Measurements from ENCODE around the gene CREB5. TPM values are rescaled to one million over a fixed set of nuclear protein-coding genes. Genes with fewer than 3 reads are reported as not detected.

Gene CREB5
- total RNA-seq, 1 experiment from 2014 or later, result 1.3 TPM

- TF ChIP-seq RELA (CRISPR knock-in tag; IDR thresholded peaks at IDR 0.05; ENCODE audit: borderline replicate concordance), result no peak
Measured at GRCh38 chr7:28433699-28434219, 21.4 kb downstream of the CREB5 start (continued).

DNA sequence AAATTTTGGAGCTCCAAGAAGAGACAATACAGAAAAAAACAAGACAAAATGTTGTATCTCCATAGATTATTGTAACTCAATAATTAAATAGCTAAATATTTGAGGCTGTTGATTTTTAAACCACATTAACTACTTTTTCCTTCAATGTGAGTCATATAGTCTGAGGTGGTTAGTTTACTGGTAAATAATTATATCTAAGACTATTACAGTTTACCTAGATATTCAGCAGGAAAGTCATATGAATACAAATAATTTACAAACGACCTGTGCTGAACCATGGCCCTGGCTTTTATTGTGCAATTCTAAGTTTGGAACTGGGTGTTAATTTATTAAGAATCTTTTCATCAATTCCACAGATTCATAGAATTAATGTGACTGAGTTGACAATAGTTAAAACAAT is 22.2 kb downstream of the CREB5 start:
- Mint-ChIP-seq H3K9me3 (no peaks in the 10 kb centered on the region), H3K27me3 (ENCODE audit: low read depth) (no peaks in the 10 kb centered on the region), H3K36me3 (no peaks in the 10 kb centered on the region), H3K4me3 (no peak overlapping the region), H3K27ac (no peak overlapping the region), H3K4me1 (peaks cover 60% of the 10 kb centered on the region)
- TF ChIP-seq GRHL2 (CRISPR knock-in tag; IDR thresholded peaks at IDR 0.05; ENCODE audit: insufficient replicate concordance, severe bottlenecking) (no peak), RORB (CRISPR knock-in tag; IDR thresholded peaks at IDR 0.05) (no peak), ZNF423 (CRISPR knock-in tag; IDR thresholded peaks at IDR 0.05) (no peak), ZNF416 (CRISPR knock-in tag; IDR thresholded peaks at IDR 0.05) (no peak), JUN (CRISPR knock-in tag; IDR thresholded peaks at IDR 0.05) (no peak), MYBL2 (CRISPR knock-in tag; IDR thresholded peaks at IDR 0.05) (no peak), GTF2I (CRISPR knock-in tag; conservative IDR thresholded peaks at IDR 0.05) (no peak), OVOL2 (CRISPR knock-in tag; IDR thresholded peaks at IDR 0.05; ENCODE audit: borderline replicate concordance) (no peak)
- TF ChIP-seq, protein P1, sequence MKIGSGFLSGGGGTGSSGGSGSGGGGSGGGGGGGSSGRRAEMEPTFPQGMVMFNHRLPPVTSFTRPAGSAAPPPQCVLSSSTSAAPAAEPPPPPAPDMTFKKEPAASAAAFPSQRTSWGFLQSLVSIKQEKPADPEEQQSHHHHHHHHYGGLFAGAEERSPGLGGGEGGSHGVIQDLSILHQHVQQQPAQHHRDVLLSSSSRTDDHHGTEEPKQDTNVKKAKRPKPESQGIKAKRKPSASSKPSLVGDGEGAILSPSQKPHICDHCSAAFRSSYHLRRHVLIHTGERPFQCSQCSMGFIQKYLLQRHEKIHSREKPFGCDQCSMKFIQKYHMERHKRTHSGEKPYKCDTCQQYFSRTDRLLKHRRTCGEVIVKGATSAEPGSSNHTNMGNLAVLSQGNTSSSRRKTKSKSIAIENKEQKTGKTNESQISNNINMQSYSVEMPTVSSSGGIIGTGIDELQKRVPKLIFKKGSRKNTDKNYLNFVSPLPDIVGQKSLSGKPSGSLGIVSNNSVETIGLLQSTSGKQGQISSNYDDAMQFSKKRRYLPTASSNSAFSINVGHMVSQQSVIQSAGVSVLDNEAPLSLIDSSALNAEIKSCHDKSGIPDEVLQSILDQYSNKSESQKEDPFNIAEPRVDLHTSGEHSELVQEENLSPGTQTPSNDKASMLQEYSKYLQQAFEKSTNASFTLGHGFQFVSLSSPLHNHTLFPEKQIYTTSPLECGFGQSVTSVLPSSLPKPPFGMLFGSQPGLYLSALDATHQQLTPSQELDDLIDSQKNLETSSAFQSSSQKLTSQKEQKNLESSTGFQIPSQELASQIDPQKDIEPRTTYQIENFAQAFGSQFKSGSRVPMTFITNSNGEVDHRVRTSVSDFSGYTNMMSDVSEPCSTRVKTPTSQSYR (CRISPR knock-in tag; IDR thresholded peaks at IDR 0.05), result no peak
- no peak for ATAC-seq
- ChIA-PET POLR2A (no interaction called here), CTCF (interaction anchor here (0.7 to 1.7 kb wide), 11 partner anchors 22 to 373 kb away, joined by 3 to 8 read pairs (median 4); partner anchors contain the start of gene CREB5)
- DNase-seq (ENCODE audit: low spot score), result no peak

DNA sequence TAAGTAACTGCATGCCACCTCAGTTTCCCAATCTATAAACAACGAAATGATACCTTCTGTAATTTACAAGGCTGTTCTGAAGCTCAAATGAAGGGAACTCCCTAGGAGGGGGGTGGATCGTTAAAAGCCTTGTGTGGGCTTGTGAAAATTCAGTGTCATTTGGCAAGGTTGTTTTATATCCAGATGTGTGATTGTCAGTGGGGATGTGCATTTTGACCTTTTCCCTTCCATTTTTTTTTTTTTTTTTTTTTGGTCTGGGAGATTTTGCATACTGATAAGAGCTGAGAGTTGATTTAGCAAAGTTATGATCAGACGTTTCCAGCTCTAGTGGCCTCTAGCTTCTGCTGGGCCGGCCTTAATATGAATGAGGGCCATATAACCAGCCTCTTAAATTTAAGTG is 22.8 kb downstream of the CREB5 start:
- CTCF ChIA-PET, result interaction anchor here (0.6 to 1.4 kb wide), 9 partner anchors 22 to 502 kb away, joined by 3 to 7 read pairs (median 4); partner anchors contain the start of gene CREB5
- Mint-ChIP-seq H3K27ac (no peak overlapping the region), H3K9me3 (no peaks in the 10 kb centered on the region), H3K4me1 (peaks cover 54% of the 10 kb centered on the region), H3K4me3 (no peak overlapping the region), H3K27me3 (ENCODE audit: low read depth) (no peaks in the 10 kb centered on the region), H3K36me3 (no peaks in the 10 kb centered on the region)
- POLR2A ChIA-PET, result interaction anchor here (0.7 to 0.8 kb wide), 2 partner anchors 101 to 642 kb away, joined by 4 to 8 read pairs; no protein-coding TSS in a partner anchor
- no peak for ATAC-seq
- DNase-seq (ENCODE audit: low spot score), result no peak
- TF ChIP-seq ZNF425 (CRISPR knock-in tag; conservative IDR thresholded peaks at IDR 0.05), result no peak
- TF ChIP-seq ZNF396 (CRISPR knock-in tag; IDR thresholded peaks at IDR 0.05; ENCODE audit: borderline replicate concordance), result no peak
- TF ChIP-seq ZNF232 (CRISPR knock-in tag; IDR thresholded peaks at IDR 0.05), result no peak
- TF ChIP-seq ESRRA (CRISPR knock-in tag; IDR thresholded peaks at IDR 0.05; ENCODE audit: borderline replicate concordance), result no peak
- TF ChIP-seq IRF2 (CRISPR knock-in tag; IDR thresholded peaks at IDR 0.05; ENCODE audit: borderline replicate concordance, low read depth), result no peak
- no peak for TF ChIP-seq CBFB (CRISPR knock-in tag; IDR thresholded peaks at IDR 0.05; ENCODE audit: low read depth)
- no peak for TF ChIP-seq ELF4 (CRISPR knock-in tag; IDR thresholded peaks at IDR 0.05; ENCODE audit: low read depth)
- TF ChIP-seq KAT7 (CRISPR knock-in tag; IDR thresholded peaks at IDR 0.05; ENCODE audit: borderline replicate concordance), result no peak
- TF ChIP-seq SMAD4 (CRISPR knock-in tag; IDR thresholded peaks at IDR 0.05), result no peak
- TF ChIP-seq, protein P2, sequence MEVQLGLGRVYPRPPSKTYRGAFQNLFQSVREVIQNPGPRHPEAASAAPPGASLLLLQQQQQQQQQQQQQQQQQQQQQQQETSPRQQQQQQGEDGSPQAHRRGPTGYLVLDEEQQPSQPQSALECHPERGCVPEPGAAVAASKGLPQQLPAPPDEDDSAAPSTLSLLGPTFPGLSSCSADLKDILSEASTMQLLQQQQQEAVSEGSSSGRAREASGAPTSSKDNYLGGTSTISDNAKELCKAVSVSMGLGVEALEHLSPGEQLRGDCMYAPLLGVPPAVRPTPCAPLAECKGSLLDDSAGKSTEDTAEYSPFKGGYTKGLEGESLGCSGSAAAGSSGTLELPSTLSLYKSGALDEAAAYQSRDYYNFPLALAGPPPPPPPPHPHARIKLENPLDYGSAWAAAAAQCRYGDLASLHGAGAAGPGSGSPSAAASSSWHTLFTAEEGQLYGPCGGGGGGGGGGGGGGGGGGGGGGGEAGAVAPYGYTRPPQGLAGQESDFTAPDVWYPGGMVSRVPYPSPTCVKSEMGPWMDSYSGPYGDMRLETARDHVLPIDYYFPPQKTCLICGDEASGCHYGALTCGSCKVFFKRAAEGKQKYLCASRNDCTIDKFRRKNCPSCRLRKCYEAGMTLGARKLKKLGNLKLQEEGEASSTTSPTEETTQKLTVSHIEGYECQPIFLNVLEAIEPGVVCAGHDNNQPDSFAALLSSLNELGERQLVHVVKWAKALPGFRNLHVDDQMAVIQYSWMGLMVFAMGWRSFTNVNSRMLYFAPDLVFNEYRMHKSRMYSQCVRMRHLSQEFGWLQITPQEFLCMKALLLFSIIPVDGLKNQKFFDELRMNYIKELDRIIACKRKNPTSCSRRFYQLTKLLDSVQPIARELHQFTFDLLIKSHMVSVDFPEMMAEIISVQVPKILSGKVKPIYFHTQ (CRISPR knock-in tag; IDR thresholded peaks at IDR 0.05), result no peak
- no peak for TF ChIP-seq SP1 (CRISPR knock-in tag; conservative IDR thresholded peaks at IDR 0.05)
- TF ChIP-seq FOXP4 (CRISPR knock-in tag; IDR thresholded peaks at IDR 0.05), result no peak
- no peak for TF ChIP-seq ATF2 (CRISPR knock-in tag; IDR thresholded peaks at IDR 0.05; ENCODE audit: borderline replicate concordance, low read depth)
- TF ChIP-seq TP53 (CRISPR knock-in tag; IDR thresholded peaks at IDR 0.05), result no peak
